Activated T-helper 1 cell treated with Interleukin-2 at 50 U/mL for 16 hours (primary cell): ENCODE results near the gene FAM124B.

Source experiments
- DNase-seq: peaks from one replicate; pipeline ENCODE4 v3.0.0-alpha.2; 2020; ENCODE audit warnings: low read depth

FAM124B gene

DNA sequence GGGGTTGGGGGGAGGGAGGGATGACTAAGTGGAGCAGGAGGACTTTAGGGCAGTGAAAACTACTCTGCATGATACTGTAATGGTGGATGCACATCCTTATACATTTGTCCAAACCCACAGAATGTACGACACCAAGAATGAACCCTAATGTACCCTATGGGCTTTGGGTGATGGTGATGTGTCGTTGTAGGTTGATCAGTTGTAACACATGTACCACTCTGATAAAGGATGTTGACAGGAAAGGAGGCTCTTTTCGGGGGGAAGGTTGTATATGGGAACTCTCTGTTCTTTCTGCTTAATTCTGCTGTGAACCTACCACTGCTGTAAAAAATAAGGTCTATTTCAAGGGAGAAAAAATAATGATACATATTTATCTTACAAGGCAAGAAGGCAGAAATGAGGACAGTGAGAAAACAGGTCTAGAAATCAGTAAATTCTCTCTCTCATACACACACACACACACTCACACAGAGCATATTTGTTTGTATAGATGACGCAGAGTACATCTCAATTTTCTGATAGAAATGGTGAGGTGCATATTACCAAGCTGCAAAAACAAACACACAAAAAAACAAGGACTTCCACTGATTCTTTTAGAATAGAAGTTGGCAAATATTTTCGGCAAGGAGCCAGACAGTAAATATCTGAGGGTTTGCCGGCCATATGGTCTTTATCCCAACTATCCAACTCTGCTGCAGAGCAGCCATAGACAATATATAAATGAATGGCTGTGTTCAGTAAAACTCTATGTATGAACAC, 20.2 kb downstream of the FAM124B start:
- no peak for DNase-seq

DNA sequence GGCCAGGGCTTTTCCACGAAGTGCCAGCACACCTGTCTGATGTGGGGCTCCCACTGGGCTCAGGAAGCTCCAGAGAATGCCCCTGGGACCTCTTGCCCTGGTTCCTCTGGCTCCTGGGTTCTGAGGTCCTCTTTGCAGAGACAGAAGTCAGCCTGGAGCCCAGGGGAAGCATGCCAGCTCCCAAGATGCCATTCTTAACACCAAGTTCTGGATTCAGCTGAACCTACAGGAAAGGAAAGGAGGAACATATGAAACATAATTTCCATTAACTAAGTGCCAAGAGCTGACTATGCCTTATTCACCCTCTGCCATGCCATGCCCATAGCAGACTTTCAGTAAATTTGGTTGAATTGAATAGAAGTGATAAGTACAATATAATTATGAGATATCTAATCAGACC, 21.9 kb downstream of the FAM124B start:
- no peak for DNase-seq

DNA sequence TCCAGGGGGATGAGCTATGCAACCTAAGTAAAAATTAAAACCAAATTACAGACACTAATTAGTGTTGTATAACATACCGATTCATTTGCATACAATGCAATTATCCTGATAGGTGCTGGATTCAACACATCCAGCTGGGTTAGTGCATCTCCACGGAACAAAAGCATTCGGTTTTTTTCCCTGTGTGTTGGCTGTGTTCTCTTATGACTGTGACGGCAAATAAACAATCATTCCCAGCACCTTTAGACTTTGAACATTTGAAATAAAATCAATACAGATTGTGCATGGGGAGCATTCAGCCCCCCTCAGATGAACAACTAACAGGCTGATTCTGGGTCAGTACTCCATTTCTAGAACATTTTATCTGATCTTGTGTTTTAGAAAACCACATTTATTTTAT, 22.7 kb downstream of the FAM124B start:
- DNase-seq, result no peak

DNA sequence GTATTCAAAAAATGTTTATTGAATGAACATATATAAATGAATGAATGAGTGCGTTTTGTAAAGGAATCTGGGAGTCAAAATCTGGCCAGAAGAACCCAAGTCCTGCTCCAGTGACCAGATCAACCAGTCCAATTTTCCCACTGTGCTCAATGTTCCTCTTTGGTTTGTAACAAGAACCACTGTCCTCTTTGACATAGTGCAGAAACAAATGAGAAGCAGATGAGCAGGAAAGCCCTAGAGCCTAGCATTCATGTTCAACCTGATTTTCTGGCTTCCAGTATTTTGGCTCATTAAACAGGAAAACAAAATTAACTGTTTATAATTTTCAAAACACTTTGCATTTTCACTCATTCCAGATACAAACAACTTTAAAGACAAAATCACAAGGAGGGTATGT, 23.2 kb downstream of the FAM124B start:
- no peak for DNase-seq

DNA sequence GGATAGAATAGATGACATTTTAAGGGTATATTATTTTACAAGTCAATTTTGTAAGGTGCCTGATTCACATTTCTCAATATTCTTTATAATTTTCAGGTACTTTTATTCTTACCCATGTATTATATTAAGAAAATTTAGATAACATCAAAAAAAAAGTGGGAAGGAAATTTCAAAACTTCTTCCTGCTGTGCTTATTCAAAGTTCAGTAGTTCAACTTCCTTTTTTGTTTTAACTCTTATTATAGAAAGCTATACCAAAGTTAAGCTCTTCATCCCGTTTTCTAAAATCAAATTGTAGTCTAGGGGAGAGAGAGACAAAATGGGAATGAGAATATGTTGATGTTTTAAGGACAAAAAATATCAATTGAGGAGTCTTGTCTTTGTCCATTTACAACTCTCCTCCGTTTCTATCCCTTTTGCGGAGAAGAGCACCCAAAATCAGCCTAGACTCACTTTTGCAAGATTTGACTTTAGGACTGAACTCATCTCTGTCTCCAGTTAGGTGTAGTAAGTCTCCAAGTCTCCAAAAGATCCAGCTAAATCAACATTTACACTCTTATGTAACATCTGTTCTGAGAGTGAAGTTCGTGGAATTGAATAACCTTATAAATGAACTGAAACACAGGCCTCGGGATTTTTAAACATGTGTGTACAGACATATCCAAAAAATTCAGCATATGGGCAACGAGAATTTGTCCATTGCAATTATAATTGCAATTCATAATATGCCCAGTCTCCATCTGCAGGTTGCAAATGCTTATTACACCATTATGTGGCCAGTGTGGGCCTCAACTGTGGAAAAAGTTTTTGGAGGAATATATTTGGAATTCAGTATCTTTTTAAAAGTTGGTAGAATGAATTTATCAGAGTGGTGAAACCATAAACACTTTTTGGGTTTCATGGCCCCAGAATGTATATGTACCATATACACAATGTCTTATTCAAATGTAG, 23.9 kb downstream of the FAM124B start:
- DNase-seq, result no peak

DNA sequence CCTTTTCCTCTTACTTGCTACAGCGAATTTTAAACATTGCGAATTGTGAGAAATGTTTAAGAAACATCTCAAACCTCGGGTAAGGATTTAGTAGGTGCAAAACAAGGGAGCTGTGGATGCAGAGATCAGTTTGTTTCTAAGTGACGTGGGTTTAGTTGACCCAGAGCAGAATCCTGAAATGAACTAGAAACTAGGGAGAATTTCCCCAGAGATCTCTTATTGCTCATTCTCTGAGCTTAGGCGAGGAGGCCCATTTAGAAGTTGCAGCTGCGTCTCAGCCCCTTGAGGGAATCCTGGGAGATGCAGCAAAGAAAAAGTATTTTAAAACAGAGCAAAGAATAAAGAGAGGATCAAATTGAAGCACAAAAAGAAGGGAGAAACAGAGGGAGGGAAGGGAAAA, 29.3 kb downstream of the FAM124B start:
- DNase-seq, result no peak

DNA sequence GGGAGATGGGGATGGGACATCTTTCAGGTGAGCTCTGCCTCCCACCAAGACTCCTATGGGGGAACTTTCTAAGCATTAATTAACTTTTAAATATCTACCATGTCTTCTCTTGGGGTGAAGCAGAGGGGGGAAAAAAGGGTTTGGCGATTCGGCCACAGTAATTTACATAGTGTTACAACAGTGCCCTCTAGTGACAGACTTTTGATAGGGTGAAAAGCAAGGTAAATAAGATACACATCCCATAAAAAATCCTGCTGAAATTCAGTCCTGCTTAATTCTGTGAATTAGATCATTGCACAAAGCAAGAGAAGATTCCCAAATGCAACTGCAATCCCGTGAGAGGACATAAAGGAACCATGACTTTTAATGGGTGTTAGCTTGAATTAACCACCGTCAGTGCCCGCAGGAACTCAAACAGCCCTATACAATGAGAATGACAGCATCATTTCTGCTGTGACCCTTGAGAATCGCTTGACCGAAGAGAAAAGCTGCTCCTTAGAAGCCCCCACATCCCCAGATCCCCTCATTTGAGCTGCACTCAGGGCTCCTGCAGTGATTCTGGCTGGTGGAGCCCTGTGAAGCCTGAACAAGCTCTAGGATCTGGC, 32.8 kb downstream of the FAM124B start:
- DNase-seq, result no peak

DNA sequence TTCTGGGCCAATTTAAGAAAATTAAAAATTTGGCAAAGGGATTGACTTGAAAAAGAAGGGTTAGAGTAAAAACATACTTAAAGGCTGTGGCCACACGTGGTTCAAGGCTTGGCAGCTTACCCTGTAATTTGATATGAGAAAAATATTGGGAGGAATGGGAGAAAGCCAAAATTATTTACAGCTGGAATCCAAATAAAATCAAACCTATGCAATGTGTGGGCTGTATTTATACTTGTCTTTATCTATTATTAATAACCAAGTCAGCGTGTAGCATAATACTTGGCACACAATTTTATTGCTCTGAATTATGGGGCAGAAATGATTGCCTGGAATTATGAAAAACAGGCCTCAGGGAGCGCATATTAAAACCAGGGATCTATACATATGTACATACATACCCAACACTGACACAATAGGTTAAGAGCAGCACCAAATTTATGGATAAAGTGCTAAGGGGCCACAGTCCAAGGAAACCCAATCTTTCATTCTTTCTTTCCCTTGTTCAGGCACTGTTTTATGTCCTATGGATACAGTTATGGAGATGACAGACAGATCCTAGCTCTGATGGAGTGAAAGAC, 35.6 kb downstream of the FAM124B start:
- DNase-seq, result no peak

DNA sequence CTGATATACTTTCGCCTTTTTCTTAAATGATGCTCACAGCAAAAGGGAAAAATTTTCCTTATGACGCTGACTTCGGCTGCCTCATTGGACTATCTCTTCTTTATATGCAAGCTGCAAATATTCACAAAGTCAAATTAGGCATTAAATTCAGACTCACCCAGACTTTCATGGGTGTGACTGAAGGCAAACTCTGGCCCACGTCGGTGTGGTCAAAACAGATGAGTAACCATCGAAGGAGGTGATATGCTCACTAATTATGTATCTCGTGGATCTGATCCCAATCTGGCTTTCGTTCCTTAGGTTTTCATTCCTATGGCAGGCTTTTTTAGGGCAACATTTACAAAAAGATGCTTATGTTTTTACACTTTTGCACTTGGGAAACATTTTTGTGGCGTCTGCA, 36.6 kb downstream of the FAM124B start:
- no peak for DNase-seq

DNA sequence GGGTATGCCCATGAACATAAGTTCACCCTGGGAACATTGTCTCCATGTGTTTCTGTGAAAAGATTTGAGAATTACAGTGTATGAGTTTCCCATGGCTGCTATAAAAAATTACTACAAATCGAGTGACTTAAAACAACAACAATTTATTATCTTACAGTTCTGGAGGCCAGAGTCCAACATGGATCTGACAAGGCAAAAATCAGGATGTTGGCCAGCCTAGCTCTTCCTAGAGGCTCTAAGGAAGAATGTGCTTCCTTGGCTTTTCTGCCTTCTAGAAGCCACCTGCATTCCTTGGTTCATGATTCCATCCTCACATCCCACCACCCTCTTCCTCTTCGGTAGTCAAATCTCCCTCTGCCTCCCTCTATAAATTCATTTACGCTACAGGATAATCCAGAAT, 38.6 kb downstream of the FAM124B start:
- no peak for DNase-seq

DNA sequence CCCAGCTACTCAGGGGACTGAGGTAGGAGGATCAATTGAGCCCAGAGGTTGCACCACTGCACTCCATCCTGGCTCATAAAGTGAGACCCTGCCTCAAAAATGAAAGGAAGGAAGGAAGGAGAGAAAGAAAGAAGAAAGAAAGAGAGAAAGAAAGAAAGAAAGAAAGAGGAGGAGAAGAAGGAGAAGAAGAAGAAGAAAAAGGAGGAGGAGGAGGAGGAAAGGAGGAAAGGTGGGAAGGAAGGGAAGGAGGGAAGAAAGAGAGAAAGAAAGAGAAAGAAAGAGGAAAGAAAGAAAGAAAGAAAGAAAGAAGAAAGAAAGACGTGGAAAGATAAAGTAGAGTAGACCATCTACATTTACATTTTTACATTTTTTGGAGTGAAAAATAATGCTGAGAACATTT, 39.8 kb downstream of the FAM124B start:
- no peak for DNase-seq

DNA sequence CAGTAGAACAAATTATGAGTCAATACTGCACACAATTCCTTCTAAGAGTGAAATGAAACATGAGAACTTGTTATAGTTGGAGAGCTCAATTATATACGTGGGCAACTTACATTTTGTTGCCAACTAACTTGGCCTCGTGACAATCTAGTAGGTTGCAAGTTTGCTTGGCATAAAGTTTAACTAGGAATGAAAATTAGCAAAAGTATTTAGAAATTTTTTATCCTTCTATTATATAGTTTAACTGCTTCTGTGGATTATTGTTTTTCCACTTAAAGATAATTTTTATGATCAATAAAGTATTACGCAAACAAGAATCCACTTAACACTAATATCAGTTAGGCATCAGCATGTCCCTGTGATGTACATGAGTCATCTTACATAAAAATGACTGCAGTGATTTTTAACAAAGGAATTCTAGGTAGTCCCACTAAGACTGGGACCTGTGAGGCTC, 41.1 kb downstream of the FAM124B start:
- no peak for DNase-seq

DNA sequence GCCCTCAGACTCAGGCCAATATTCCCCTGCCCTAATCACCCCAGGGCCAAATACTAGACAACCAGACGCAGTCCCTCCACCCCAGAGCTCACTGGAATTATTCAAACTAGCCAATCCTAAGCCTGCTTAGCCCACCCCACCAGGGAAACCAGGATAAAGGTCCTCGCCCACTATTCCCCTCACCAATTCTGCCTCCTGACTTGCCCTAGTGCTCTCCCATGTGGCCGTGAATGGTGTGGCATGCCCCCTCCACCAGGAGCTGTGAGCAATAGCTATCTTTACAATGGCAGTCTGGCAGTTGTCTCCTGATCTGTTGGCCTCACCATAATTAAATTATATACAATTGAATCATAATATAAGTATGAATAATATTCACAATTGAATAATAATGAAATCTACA, 42.3 kb downstream of the FAM124B start:
- DNase-seq, result no peak

DNA sequence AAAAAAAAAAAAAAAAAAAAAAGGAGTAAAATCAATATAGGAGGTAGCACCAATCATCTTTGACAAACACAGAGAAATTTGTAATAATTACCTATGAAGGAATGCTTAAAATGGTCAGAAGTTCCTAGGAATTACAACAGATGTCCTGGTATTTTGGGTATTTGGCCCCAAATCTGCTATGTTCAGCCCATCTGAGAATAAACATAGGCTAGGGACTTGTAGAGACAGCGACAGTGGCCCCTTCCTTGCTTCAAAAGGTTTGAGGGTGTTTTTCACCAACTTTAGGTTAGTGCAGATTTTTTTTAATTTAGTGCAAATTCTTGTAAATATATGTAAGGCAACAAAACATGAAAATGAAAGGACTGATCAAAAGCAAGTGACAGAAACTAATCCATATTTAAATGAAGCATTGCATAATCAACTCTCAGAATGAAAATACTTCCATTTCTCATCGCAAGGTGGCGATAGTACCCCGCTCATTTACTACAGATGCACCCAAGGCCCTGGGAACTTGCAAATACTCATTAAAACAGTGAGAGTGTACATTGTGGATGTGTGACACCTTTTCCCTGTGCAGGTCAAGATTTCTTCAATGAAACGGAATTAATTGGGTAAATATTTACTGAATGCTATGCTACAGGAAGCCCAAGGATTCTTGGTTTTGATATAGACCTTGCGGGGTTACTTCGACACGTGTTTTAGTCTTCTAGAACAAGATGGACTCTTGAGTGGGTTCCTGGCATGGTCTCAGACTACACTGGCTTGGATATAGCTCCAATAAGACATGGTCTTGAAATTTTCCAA, 44.6 kb downstream of the FAM124B start:
- DNase-seq, result peak; percentile 2

DNA sequence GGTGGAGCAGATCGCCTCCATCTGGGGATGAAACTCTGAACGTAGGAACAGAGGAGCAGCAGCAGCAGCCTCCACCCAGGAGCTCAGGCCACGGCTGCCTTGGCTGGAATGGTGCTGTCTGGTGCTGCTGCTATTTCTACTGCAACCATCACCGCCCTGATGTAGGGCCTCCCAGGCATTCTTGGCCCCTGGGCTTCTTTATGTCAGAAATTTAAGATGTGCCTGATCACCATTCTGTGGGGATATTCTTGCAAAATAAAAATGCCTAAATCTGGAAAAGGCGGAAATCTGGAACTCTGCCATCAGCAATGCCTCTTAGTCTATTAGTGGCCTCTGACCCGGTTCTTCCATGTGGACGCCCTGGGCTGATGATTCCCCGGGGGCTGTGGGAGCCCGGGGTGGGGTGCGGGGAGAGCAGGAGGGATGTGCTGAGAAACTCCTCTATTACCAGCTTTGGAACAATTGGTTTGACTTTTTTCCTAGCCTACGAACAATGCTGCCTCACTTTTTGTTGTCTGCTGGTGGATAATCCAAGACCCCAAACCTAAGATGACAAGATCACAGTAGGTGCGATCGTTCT, 47.2 kb downstream of the FAM124B start:
- no peak for DNase-seq

DNA sequence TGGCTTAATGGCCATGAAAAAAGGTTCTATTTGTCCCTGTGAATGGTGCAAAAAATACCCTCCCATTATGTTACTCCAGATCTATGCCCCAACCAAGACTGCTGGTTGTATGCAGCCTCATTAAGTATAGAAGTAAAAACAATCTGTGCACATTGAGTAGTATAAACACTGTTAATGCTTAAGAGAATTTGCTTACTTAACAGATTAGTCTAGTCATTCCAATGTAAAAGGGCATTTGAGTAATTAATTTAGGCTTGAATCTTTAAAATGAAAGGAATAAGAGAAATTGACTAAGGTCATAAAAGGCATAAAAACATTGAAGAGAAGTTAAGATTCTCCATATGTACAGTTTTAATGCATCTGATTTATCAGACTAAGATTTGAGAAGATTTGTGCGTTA, 51.2 kb downstream of the FAM124B start:
- DNase-seq, result no peak

DNA sequence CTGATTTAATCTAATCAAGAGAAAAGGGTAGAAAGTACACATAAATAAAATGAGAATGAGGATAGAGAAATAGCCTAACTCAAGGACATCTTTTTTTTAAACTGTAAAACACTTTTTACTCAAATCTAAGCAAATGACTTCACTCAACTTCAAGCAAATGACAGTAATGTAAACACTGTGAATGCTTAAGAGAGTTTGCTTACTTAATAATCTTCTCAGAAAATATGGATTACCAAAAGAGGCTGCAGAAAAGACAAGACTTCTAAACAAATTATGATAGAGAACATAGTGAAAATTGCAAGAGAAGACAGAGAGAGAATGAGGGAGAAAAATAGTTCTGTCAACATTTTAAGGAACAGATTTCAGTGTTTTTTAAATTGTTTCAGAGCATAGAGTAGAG, 52.5 kb downstream of the FAM124B start:
- DNase-seq, result no peak

DNA sequence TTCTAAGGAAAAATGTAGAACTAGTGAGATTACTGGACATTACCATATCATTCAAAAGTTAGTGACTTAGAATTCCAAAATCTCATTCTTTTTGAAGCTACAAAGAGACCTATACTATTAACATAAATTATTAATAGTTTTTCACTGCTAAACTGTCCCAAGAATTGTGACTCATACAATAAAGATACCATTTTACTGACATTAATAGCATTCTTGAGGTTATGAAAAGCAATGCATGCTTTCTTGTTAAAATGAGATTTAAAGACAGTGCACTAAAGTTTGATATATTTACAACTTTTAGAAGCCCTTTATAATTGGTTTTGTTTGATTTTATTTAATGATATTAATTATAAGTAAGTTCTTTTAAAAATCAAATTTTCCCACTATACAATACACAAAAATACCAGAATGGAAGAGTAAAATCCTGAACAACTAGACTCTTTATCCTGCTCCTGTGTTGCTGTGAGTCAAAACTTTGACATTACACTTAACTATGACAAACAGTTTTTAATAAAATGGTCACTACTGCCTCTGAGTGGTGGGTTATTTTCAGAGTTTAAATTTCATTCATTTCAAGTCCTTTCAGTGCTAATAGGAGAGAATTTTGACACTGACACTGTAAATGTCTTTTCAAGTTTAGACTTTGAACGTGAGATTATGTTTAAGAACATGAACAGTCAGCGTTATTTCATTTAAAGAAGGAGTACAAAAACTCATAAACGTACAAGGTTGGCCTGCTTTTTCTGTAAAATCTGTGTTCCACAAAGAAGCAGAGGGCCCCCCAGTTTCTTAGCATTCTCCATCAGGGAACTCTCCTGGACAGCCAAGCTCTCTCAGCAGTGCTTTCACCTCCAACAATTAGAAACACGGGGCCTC, 54.5 kb downstream of the FAM124B start:
- no peak for DNase-seq

DNA sequence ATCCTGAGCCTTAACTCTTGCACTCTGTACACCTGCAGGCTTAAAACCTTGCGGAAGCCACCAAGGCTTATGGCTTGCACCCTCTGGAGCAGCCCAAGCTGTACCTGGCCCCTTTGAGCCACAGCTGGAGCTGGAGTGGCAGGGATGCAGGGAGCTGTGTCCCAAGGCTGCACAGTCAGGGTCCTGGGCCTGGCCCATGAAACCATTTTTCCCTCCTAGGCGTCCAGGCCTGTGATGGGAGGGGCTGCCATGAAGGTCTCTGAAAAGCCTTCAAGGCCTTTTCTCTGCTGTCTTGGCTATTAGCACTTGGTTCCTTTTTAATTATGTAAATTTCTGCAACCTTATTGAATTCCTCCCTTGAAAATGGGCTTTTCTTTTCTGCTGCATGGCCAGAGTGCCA, 56.4 kb downstream of the FAM124B start:
- DNase-seq, result no peak

DNA sequence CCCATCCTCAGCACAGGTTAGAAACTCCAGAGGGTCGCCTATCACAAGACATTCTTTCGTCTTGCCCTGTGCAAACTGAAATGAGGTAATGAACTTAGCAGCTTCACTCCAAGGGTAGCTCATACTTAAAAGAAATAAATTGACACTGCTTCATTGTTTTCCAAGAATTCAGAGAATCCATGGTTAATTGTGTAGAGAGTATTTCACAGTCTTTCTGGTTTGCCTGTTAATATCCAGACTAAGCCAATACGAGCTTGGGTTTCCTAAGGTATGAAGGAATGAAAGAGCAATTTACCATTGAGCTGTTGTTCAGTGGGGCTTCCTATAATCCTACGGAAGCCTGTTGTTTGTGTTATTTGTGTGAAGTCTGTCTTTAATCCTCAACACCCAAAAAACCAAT, 58.7 kb downstream of the FAM124B start:
- DNase-seq, result no peak
